SK-N-SH (cell line): Measurements from ENCODE around the gene GLTPD2. TPM values are rescaled to one million over a fixed set of nuclear protein-coding genes. Genes with fewer than 3 reads are reported as not detected.

ENCODE experiments used
- CTCF ChIA-PET: fragments of 300-600, 350-600 bp; formaldehyde crosslinking; extraction: SDS; loops from one replicate; lab custom pipeline; 2021; lab: Yijun Ruan, JAX
- POLR2A ChIA-PET: fragments of 350-600 bp; sonication (Branson Sonifier 250); formaldehyde crosslinking; extraction: SDS; loops from one replicate; lab custom pipeline; 2020; ENCODE audit warnings: antibody characterized with exemption, inconsistent platforms; lab: Yijun Ruan, JAX
- DNase-seq: peaks from one replicate; pipeline ENCODE4 v3.0.0; 2012
- H2AFZ ChIP-seq: fragments of 200-600 bp; sonication (generic); 2 replicates; pipeline ENCODE4 v1.8.1; 2016; ENCODE audit warnings: antibody characterized with exemption, mild to moderate bottlenecking, low read depth
- H3F3A ChIP-seq: fragments of 200-600 bp; sonication (generic); replicated peaks from 2 replicates; pipeline ENCODE3; 2016; ENCODE audit warnings: antibody characterized with exemption, mild to moderate bottlenecking; ENCODE audit not compliant: insufficient read depth
- H3K27ac ChIP-seq, 2 experiments: fragments of 200-500 bp in 1 of 2; fragments of 200-600 bp in 1 of 2; sonication (Bioruptor generic) in 1 of 2; sonication (generic), shearing (Covaris generic) in 1 of 2; 2 replicates each; pipeline versions ENCODE4 v1.5.1 to v1.6.1; 2014 to 2016; ENCODE audit warnings: low read depth in 2 of 2, inconsistent platforms in 1 of 2, low read length in 1 of 2, mild to moderate bottlenecking in 1 of 2, mixed read lengths in 1 of 2
- H3K27me3 ChIP-seq: fragments of 200-600 bp; sonication (generic), shearing (Covaris generic); 2 replicates; pipeline ENCODE4 v1.6.1; 2016; ENCODE audit warnings: mixed run types; ENCODE audit not compliant: insufficient read depth
- H3K36me3 ChIP-seq, 2 experiments: fragments of 200-500 bp in 1 of 2; fragments of 200-600 bp in 1 of 2; sonication (Bioruptor generic) in 1 of 2; sonication (generic) in 1 of 2; replicated peaks in 1 of 2; 2 replicates each; pipeline versions ENCODE3 to v1.5.1; 2014 to 2016; ENCODE audit warnings: low read length in 1 of 2, mild to moderate bottlenecking in 1 of 2; ENCODE audit not compliant: insufficient read depth in 2 of 2, control insufficient read depth in 1 of 2
- H3K4me1 ChIP-seq, 2 experiments: fragments of 200-500 bp in 1 of 2; fragments of 200-600 bp in 1 of 2; sonication (Bioruptor generic) in 1 of 2; sonication (generic), shearing (Covaris generic) in 1 of 2; 2 replicates each; pipeline versions ENCODE4 v1.5.1 to v1.6.1; 2014 to 2016; ENCODE audit warnings: low read depth in 1 of 2, low read length in 1 of 2, mixed run types in 1 of 2; ENCODE audit not compliant: insufficient read depth in 2 of 2, control insufficient read depth in 1 of 2
- H3K4me2 ChIP-seq: fragments of 200-600 bp; sonication (generic), shearing (Covaris generic); 2 replicates; pipeline ENCODE4 v1.6.1; 2017; ENCODE audit warnings: mixed run types
- H3K4me3 ChIP-seq, 2 experiments: fragments of 200-500 bp in 1 of 2; fragments of 200-600 bp in 1 of 2; sonication (Bioruptor generic) in 1 of 2; sonication (generic), shearing (Covaris generic) in 1 of 2; 2 replicates each; pipeline versions ENCODE4 v1.5.1 to v1.8.1; 2014 to 2016; ENCODE audit warnings: low read depth in 2 of 2, inconsistent platforms in 1 of 2, low read length in 1 of 2, mild to moderate bottlenecking in 1 of 2, mixed read lengths in 1 of 2, moderate library complexity in 1 of 2
- H3K79me2 ChIP-seq: fragments of 200-600 bp; sonication (generic); 2 replicates; pipeline ENCODE4 v1.8.1; 2017; ENCODE audit warnings: mild to moderate bottlenecking; ENCODE audit not compliant: insufficient read depth
- H3K9ac ChIP-seq: fragments of 200-600 bp; sonication (generic); 2 replicates; pipeline ENCODE4 v1.6.1; 2017; ENCODE audit warnings: mixed run types
- H3K9me2 ChIP-seq: fragments of 200-600 bp; sonication (generic); 2 replicates; pipeline ENCODE4 v1.6.1; 2017; ENCODE audit warnings: mixed run types
- H3K9me3 ChIP-seq: fragments of 200-600 bp; sonication (generic); 2 replicates; pipeline ENCODE4 v1.6.1; 2017; ENCODE audit warnings: mixed run types, mild to moderate bottlenecking, moderate library complexity
- H4K20me1 ChIP-seq: fragments of 200-600 bp; sonication (generic); 2 replicates; pipeline ENCODE4 v1.6.1; 2017; ENCODE audit warnings: mild to moderate bottlenecking, mixed run types; ENCODE audit not compliant: insufficient read depth
- CHD2 ChIP-seq: fragments of 150-350 bp; IDR thresholded peaks from 2 replicates; pipeline ENCODE4 v1.6.1; 2018; ENCODE audit warnings: low read length; ENCODE audit not compliant: partially characterized antibody
- EP300 ChIP-seq, 2 experiments: IDR thresholded peaks; 2 replicates each; pipeline versions ENCODE4 v1.4.0 to v1.6.1; 2012; ENCODE audit warnings: borderline replicate concordance in 1 of 2, low read depth in 1 of 2, low read length in 1 of 2
- FOXJ3 ChIP-seq: sonication (generic); formaldehyde crosslinking; IDR thresholded peaks from 2 replicates; pipeline ENCODE4 v1.5.1; 2020; ENCODE audit warnings: mild to moderate bottlenecking, missing genetic modification reagents
- GATA2 ChIP-seq: sonication (generic); formaldehyde crosslinking; IDR thresholded peaks from 2 replicates; pipeline ENCODE4 v1.5.0; 2020; ENCODE audit warnings: mild to moderate bottlenecking, missing genetic modification reagents
- MEF2A ChIP-seq: IDR thresholded peaks from 2 replicates; pipeline ENCODE4 v1.4.0; 2012; ENCODE audit warnings: low read depth, borderline replicate concordance
- TAF1 ChIP-seq: IDR thresholded peaks from 2 replicates; pipeline ENCODE4 v1.6.1; 2012; ENCODE audit warnings: low read depth, mild to moderate bottlenecking, low read length, moderate library complexity, borderline replicate concordance
- TCF12 ChIP-seq: IDR thresholded peaks from 2 replicates; pipeline ENCODE4 v1.4.0; 2012
- TEAD4 ChIP-seq: IDR thresholded peaks from 2 replicates; pipeline ENCODE4 v1.4.0; 2012; ENCODE audit warnings: mild to moderate bottlenecking, borderline replicate concordance; ENCODE audit not compliant: insufficient read depth
- WGBS: methylation state at CpG from one replicate; pipeline ENCODE4 v1.1.6; 2017; ENCODE audit warnings: low lambda C conversion rate; 5-methylcytosine and 5-hydroxymethylcytosine counted together
- polyA plus RNA-seq, 3 experiments: library from polyadenylated mRNA; depleted of rRNA; stranded (reverse); fragments of >200 nt; gene quantifications; 2 replicates each; pipeline ENCODE4 v1.2.3, GENCODE V29; 2012
- TF ChIP-seq, protein P1 (sequence below): fragments of 200-600 bp; sonication (generic); IDR thresholded peaks from 2 replicates; pipeline ENCODE4 v1.6.1; 2017; ENCODE audit warnings: antibody characterized with exemption, mild to moderate bottlenecking, moderate library complexity
- TF ChIP-seq, protein P2 (sequence below): IDR thresholded peaks from 2 replicates; pipeline ENCODE4 v1.4.0; 2012; ENCODE audit warnings: low read depth, borderline replicate concordance
- TF ChIP-seq, protein P3 (sequence below): IDR thresholded peaks from 2 replicates; pipeline ENCODE4 v1.6.1; 2012; ENCODE audit warnings: mild to moderate bottlenecking, low read depth, low read length, moderate library complexity

GLTPD2 gene
- polyA plus RNA-seq, 1 of the 3 experiments (the other 2 are of a cell fraction): not detected

DNA sequence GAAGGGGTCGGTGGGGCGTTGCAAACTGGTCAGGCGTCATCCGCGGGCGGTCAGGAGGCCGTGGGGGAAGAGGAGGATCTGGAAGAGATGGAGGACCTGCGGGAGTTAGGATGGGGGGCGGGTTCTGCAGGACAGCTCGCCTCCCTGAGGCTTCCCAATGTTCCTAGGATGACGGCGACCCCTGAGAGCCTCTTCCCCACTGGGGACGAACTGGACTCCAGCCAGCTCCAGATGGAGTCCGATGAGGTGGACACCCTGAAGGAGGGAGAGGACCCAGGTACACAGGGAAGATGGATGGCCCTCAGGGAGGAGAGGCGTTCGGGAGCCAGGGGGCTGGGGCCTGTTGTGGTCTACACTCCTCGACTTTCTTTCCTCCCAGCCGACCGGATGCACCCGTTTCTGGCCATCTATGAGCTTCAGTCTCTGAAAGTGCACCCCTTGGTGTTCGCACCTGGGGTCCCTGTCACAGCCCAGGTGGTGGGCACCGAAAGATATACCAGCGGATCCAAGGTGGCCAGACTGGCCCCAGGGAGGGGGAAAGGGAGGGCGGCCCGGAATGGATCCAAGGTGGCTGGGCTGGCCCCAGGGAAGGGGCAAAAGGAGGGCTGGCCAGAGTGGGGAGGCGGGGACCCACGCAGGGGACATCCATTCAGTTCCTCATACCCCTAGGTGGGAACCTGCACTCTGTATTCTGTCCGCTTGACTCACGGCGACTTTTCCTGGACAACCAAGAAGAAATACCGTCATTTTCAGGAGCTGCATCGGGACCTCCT, 19.0 kb downstream of the GLTPD2 start:
- CTCF ChIA-PET: interaction anchor here (1.2 to 1.8 kb wide), 7 partner anchors 11 to 101 kb away, joined by 3 to 7 read pairs (median 4); no protein-coding TSS in a partner anchor
- H3K27ac ChIP-seq: no peak overlapping the region
- no peak overlapping the region; the same call in 1 of the 2 replicates for H2AFZ ChIP-seq
- H3K4me1 ChIP-seq: peaks cover 0 to 8% of the 10 kb centered on the region in 2 experiments; a peak in 1 of 4 replicates
- no peaks in the 10 kb centered on the region for H3K9me3 ChIP-seq
- H3K4me2 ChIP-seq: peak overlapping the region; percentile 89
- DNase-seq: peak; percentile 70
- 37% methylated on average over 26 of the region's 32 CpGs for WGBS
- POLR2A ChIA-PET: interaction anchor here (1.2 to 1.6 kb wide), 2 partner anchors 15 to 18 kb away, joined by 4 to 5 read pairs; no protein-coding TSS in a partner anchor
- H3K4me3 ChIP-seq: peak overlapping the region; percentile 63 to 92
- no peaks in the 10 kb centered on the region for H3K27me3 ChIP-seq
- no peaks in the 10 kb centered on the region for H3K9me2 ChIP-seq
- peak overlapping the region; percentile 84; the same call in 1 of the 2 replicates for H3K9ac ChIP-seq
- TF ChIP-seq, protein P1, sequence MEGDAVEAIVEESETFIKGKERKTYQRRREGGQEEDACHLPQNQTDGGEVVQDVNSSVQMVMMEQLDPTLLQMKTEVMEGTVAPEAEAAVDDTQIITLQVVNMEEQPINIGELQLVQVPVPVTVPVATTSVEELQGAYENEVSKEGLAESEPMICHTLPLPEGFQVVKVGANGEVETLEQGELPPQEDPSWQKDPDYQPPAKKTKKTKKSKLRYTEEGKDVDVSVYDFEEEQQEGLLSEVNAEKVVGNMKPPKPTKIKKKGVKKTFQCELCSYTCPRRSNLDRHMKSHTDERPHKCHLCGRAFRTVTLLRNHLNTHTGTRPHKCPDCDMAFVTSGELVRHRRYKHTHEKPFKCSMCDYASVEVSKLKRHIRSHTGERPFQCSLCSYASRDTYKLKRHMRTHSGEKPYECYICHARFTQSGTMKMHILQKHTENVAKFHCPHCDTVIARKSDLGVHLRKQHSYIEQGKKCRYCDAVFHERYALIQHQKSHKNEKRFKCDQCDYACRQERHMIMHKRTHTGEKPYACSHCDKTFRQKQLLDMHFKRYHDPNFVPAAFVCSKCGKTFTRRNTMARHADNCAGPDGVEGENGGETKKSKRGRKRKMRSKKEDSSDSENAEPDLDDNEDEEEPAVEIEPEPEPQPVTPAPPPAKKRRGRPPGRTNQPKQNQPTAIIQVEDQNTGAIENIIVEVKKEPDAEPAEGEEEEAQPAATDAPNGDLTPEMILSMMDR: no peak
- TF ChIP-seq TEAD4 (no peak), CHD2 (no peak), TCF12 (no peak), EP300 (IDR thresholded peaks at IDR 0.05; ENCODE audit: borderline replicate concordance in 1 of 2, low read depth in 1 of 2, low read length in 1 of 2) (no peak), MEF2A (no peak)
- TF ChIP-seq, protein P2, sequence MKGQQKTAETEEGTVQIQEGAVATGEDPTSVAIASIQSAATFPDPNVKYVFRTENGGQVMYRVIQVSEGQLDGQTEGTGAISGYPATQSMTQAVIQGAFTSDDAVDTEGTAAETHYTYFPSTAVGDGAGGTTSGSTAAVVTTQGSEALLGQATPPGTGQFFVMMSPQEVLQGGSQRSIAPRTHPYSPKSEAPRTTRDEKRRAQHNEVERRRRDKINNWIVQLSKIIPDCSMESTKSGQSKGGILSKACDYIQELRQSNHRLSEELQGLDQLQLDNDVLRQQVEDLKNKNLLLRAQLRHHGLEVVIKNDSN: no peak
- H3F3A ChIP-seq: no peaks in the 10 kb centered on the region
- peaks cover 17% of the 10 kb centered on the region; the same call in 1 of the 2 replicates for H3K79me2 ChIP-seq
- no peaks in the 10 kb centered on the region for H4K20me1 ChIP-seq
- H3K36me3 ChIP-seq: peaks cover 5 to 6% of the 10 kb centered on the region in 2 experiments

DNA sequence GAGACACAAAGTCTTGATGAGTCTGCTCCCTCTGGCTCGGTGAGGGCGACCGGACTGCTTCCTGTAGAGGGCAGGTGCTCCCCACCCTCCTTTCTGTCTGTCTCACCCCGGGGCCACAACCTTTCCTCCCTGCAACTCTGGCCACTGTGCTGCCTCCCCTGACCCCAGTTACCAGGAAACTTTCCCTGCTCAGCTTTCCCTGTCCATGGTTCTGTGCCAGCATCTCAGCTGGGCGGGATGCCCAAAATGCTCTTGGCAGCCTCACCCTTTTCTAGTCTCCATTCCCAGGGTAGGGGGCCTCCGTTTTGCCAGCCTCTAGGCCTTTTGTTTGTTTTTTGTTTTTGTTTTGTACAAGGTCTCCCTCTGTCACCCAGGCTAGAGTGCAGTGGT, 19.6 kb downstream of the GLTPD2 start:
- DNase-seq: no peak
- H3K4me1 ChIP-seq: peaks cover 0 to 8% of the 10 kb centered on the region in 2 experiments; a peak in 1 of 4 replicates
- H3K27me3 ChIP-seq: no peaks in the 10 kb centered on the region
- no peaks in the 10 kb centered on the region for H3K9me3 ChIP-seq
- H3K4me2 ChIP-seq: peak overlapping the region; percentile 89; the same call in 1 of the 2 replicates
- 80% methylated on average over 6 of the region's 6 CpGs for WGBS
- H3K9ac ChIP-seq: no peak overlapping the region
- peak overlapping the region in 1 of 2 experiments; percentile 92; a peak in 1 of 4 replicates for H3K4me3 ChIP-seq
- no peak overlapping the region for H2AFZ ChIP-seq
- no peaks in the 10 kb centered on the region for H4K20me1 ChIP-seq
- H3K9me2 ChIP-seq: no peaks in the 10 kb centered on the region
- H3F3A ChIP-seq: no peaks in the 10 kb centered on the region
- H3K79me2 ChIP-seq: peaks cover 17% of the 10 kb centered on the region; the same call in 1 of the 2 replicates
- peaks cover 6 to 9% of the 10 kb centered on the region in 2 experiments for H3K36me3 ChIP-seq
- POLR2A ChIA-PET: interaction anchor here (1.6 kb wide), 1 partner anchor 18 kb away, joined by 5 read pairs; no protein-coding TSS in a partner anchor
- no peak overlapping the region for H3K27ac ChIP-seq
- CTCF ChIA-PET: interaction anchor here (1.2 to 1.8 kb wide), 5 partner anchors 18 to 81 kb away, joined by 3 to 7 read pairs (median 4); no protein-coding TSS in a partner anchor
- no peak for TF ChIP-seq CHD2
- no peak for TF ChIP-seq FOXJ3
- TF ChIP-seq, protein P3, sequence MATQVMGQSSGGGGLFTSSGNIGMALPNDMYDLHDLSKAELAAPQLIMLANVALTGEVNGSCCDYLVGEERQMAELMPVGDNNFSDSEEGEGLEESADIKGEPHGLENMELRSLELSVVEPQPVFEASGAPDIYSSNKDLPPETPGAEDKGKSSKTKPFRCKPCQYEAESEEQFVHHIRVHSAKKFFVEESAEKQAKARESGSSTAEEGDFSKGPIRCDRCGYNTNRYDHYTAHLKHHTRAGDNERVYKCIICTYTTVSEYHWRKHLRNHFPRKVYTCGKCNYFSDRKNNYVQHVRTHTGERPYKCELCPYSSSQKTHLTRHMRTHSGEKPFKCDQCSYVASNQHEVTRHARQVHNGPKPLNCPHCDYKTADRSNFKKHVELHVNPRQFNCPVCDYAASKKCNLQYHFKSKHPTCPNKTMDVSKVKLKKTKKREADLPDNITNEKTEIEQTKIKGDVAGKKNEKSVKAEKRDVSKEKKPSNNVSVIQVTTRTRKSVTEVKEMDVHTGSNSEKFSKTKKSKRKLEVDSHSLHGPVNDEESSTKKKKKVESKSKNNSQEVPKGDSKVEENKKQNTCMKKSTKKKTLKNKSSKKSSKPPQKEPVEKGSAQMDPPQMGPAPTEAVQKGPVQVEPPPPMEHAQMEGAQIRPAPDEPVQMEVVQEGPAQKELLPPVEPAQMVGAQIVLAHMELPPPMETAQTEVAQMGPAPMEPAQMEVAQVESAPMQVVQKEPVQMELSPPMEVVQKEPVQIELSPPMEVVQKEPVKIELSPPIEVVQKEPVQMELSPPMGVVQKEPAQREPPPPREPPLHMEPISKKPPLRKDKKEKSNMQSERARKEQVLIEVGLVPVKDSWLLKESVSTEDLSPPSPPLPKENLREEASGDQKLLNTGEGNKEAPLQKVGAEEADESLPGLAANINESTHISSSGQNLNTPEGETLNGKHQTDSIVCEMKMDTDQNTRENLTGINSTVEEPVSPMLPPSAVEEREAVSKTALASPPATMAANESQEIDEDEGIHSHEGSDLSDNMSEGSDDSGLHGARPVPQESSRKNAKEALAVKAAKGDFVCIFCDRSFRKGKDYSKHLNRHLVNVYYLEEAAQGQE: peak; percentile 81
- TF ChIP-seq TAF1: no peak
- TF ChIP-seq GATA2 (CRISPR knock-in tag): no peak
- TF ChIP-seq, all 33 proteins: peak for 1
